IMR-90 (cell line): Measurements from ENCODE around the gene PTPN4. TPM values are rescaled to one million over a fixed set of nuclear protein-coding genes. Genes with fewer than 3 reads are reported as not detected.

Experiments used
- ATAC-seq: fragments of 200-7000 bp; cut with Tn5 transposase; 2 replicates; pipeline ENCODE4 v1.9.1; 2020; ENCODE audit warnings: low read depth, mild to moderate bottlenecking, moderate library complexity
- BruUV-seq: library from RNA; stranded (reverse); fragments of 400-500 nt; replicated peaks from 2 replicates; lab custom pipeline; 2021; lab: Mats Ljungman, UMichigan
- CTCF ChIA-PET: fragments of 300-600 bp; formaldehyde crosslinking; extraction: SDS; loops from one replicate; lab custom pipeline; 2021; ENCODE audit warnings: antibody characterized with exemption; lab: Yijun Ruan, JAX
- POLR2A ChIA-PET: fragments of 300-600 bp; sonication (Branson Sonifier 250); formaldehyde crosslinking; loops from one replicate; lab custom pipeline; 2022; ENCODE audit warnings: antibody characterized with exemption; ENCODE audit not compliant: unreplicated experiment; lab: Charles Lee
- DNase-seq: peaks from one replicate; pipeline ENCODE4 v3.0.0; 2013
- H2AFZ ChIP-seq: replicated peaks from 2 replicates; pipeline ENCODE3; 2013; ENCODE audit warnings: low read length, mild to moderate bottlenecking; ENCODE audit not compliant: poor library complexity
- H2AK5ac ChIP-seq: 2 replicates; pipeline ENCODE4 v1.6.1; 2013; ENCODE audit warnings: low read depth, low read length, inconsistent platforms
- H2AK9ac ChIP-seq: replicated peaks from 2 replicates; pipeline ENCODE3; 2013; ENCODE audit warnings: mild to moderate bottlenecking, low read depth, low read length, moderate library complexity; ENCODE audit not compliant: poor library complexity
- H2BK120ac ChIP-seq: 2 replicates; pipeline ENCODE4 v1.6.1; 2013; ENCODE audit warnings: low read depth, low read length, inconsistent platforms
- H2BK15ac ChIP-seq: 3 replicates; pipeline ENCODE4 v1.6.1; 2013; ENCODE audit warnings: low read depth, low read length, inconsistent platforms
- H2BK20ac ChIP-seq: 2 replicates; pipeline ENCODE4 v1.6.1; 2013; ENCODE audit warnings: low read depth, mild to moderate bottlenecking, inconsistent platforms, low read length, moderate library complexity
- H2BK5ac ChIP-seq: 2 replicates; pipeline ENCODE4 v1.6.1; 2013; ENCODE audit warnings: mild to moderate bottlenecking, low read depth, low read length, inconsistent platforms; ENCODE audit not compliant: poor library complexity, severe bottlenecking
- H3K14ac ChIP-seq: replicated peaks from 2 replicates; pipeline ENCODE4 v1.6.1; 2013; ENCODE audit warnings: low read depth, low read length, inconsistent platforms
- H3K18ac ChIP-seq: 2 replicates; pipeline ENCODE4 v1.6.1; 2013; ENCODE audit warnings: low read depth, low read length, control low read depth
- H3K23ac ChIP-seq: 2 replicates; pipeline ENCODE4 v1.6.1; 2013; ENCODE audit warnings: low read depth, low read length, inconsistent platforms
- H3K27ac ChIP-seq: 2 replicates; pipeline ENCODE4 v1.5.1; 2013; ENCODE audit warnings: mild to moderate bottlenecking, control low read depth, low read length; ENCODE audit not compliant: insufficient read depth
- H3K27me3 ChIP-seq: 2 replicates; pipeline ENCODE4 v1.6.1; 2013; ENCODE audit warnings: low read length; ENCODE audit not compliant: control insufficient read depth, insufficient read depth
- H3K36me3 ChIP-seq: 2 replicates; pipeline ENCODE4 v1.6.1; 2013; ENCODE audit warnings: low read length, mixed read lengths; ENCODE audit not compliant: control insufficient read depth, insufficient read depth
- H3K4ac ChIP-seq: 2 replicates; pipeline ENCODE4 v1.6.1; 2013; ENCODE audit warnings: low read depth, low read length, inconsistent platforms
- H3K4me1 ChIP-seq: 2 replicates; pipeline ENCODE4 v1.6.1; 2013; ENCODE audit warnings: low read length, mixed read lengths; ENCODE audit not compliant: control insufficient read depth, insufficient read depth
- H3K4me2 ChIP-seq: 2 replicates; pipeline ENCODE4 v1.6.1; 2013; ENCODE audit warnings: low read depth, mild to moderate bottlenecking, control low read depth, low read length, moderate library complexity
- H3K4me3 ChIP-seq: 2 replicates; pipeline ENCODE4 v1.5.1; 2013; ENCODE audit warnings: low read depth, mild to moderate bottlenecking, control low read depth, low read length, moderate library complexity; ENCODE audit not compliant: insufficient read depth
- H3K56ac ChIP-seq: 2 replicates; pipeline ENCODE4 v1.6.1; 2013; ENCODE audit warnings: low read length, inconsistent platforms; ENCODE audit not compliant: insufficient read depth; ENCODE audit errors: extremely low read depth
- H3K79me1 ChIP-seq, 2 experiments: 2 replicates each; pipeline ENCODE4 v1.6.1; 2013; ENCODE audit warnings: low read length in 2 of 2, inconsistent platforms in 1 of 2, low read depth in 1 of 2
- H3K9ac ChIP-seq: 2 replicates; pipeline ENCODE4 v1.6.1; 2013; ENCODE audit warnings: low read depth, low read length, control low read depth
- H3K9me1 ChIP-seq: 2 replicates; pipeline ENCODE4 v1.6.1; 2013; ENCODE audit warnings: low read length, inconsistent platforms; ENCODE audit not compliant: insufficient read depth
- H3K9me3 ChIP-seq: 2 replicates; pipeline ENCODE4 v1.6.1; 2013; ENCODE audit warnings: low read length; ENCODE audit not compliant: control insufficient read depth, insufficient read depth
- H4K20me1 ChIP-seq: 2 replicates; pipeline ENCODE4 v1.6.1; 2013; ENCODE audit warnings: low read length, inconsistent platforms; ENCODE audit not compliant: insufficient read depth
- H4K5ac ChIP-seq: 2 replicates; pipeline ENCODE4 v1.6.1; 2013; ENCODE audit warnings: mild to moderate bottlenecking, low read depth, low read length, control low read depth
- H4K8ac ChIP-seq, 2 experiments: 2 replicates each; pipeline ENCODE4 v1.6.1; 2013; ENCODE audit warnings: low read depth in 2 of 2, low read length in 2 of 2, control low read depth in 1 of 2, inconsistent platforms in 1 of 2
- H4K91ac ChIP-seq: 2 replicates; pipeline ENCODE4 v1.6.1; 2013; ENCODE audit warnings: low read depth, low read length, inconsistent platforms; ENCODE audit not compliant: insufficient read depth
- CEBPB ChIP-seq: IDR thresholded peaks from 2 replicates; pipeline ENCODE4 v1.6.1; 2012; ENCODE audit warnings: low read depth, low read length, improper control_type of control experiment
- CHD1 ChIP-seq: IDR thresholded peaks from 2 replicates; pipeline ENCODE4 v1.6.1; 2012; ENCODE audit warnings: low read depth, low read length, improper control_type of control experiment
- WGBS, 2 experiments: methylation state at CpG; one replicate each; pipeline versions ENCODE4 v1.1.5 to v1.1.7; 2013; ENCODE audit warnings: missing lambda C conversion rate in 2 of 2; ENCODE audit not compliant: insufficient read length in 1 of 2; ENCODE audit errors: extremely low coverage in 2 of 2; 5-methylcytosine and 5-hydroxymethylcytosine counted together
- dilution Hi-C: fragments of 300-500 bp; cut with HindIII; formaldehyde crosslinking; loops from one replicate; pipeline ENCODE4 v1.14.3; 2018; ENCODE audit warnings: low sequenced_read_pairs; ENCODE audit not compliant: unreplicated experiment
- in situ Hi-C: fragments of 300-500 bp; cut with MboI; formaldehyde crosslinking; loops from 3 replicates; pipeline ENCODE4 v1.14.3; 2019; ENCODE audit warnings: low sequenced_read_pairs, inconsistent platforms, mixed read lengths
- intact Hi-C: fragments of 100-400 bp; cut with micrococcal nuclease; formaldehyde crosslinking; loops from 2 replicates; pipeline ENCODE4 v1.10.0; 2022
- polyA plus RNA-seq, 3 experiments: library from polyadenylated mRNA; depleted of rRNA; stranded (reverse); fragments of >200 nt; gene quantifications; 2 replicates each; pipeline ENCODE4 v1.2.3, GENCODE V29; 2012; ENCODE audit warnings: low replicate concordance in 1 of 3
- total RNA-seq: library from RNA; depleted of rRNA; stranded (reverse); fragments of >200 nt; gene quantifications from 2 replicates; pipeline ENCODE4 v1.2.3, GENCODE V29; 2012

PTPN4 gene
- total and polyA plus RNA-seq, 2 of the 4 experiments (the other 2 are of a cell fraction) = 2.9 to 19.2 TPM

GRCh38 chr2:119753930-119754321, 5.8 kb upstream of the PTPN4 start:
- Histone ChIP-seq H2AFZ (no peak overlapping the region), H3K79me1 (no peaks in the 10 kb centered on the region), H4K8ac (no peak overlapping the region), H3K36me3 (no peaks in the 10 kb centered on the region), H3K9me1 (no peaks in the 10 kb centered on the region), H2BK15ac (no peak overlapping the region), H3K56ac (no peak overlapping the region), H4K91ac (no peak overlapping the region), H3K9ac (no peak overlapping the region), H3K18ac (no peak overlapping the region), H3K14ac (no peak overlapping the region), H4K20me1 (no peaks in the 10 kb centered on the region), H2AK5ac (no peak overlapping the region), H3K9me3 (no peaks in the 10 kb centered on the region), H2BK120ac (no peak overlapping the region), H4K5ac (no peak overlapping the region), H3K4me3 (no peak overlapping the region), H3K4ac (no peak overlapping the region), H3K4me2 (no peak overlapping the region), H3K27me3 (peaks cover 2% of the 10 kb centered on the region; the same call in 1 of the 2 replicates), H2BK20ac (no peak overlapping the region), H2AK9ac (no peak overlapping the region), H2BK5ac (no peak overlapping the region), H3K27ac (no peak overlapping the region), H3K23ac (no peak overlapping the region), H3K4me1 (peaks cover 1% of the 10 kb centered on the region; the same call in 1 of the 2 replicates)
- ATAC-seq (no peak), DNase-seq (no peak)
- dilution Hi-C loops (no loop called here), intact Hi-C loops (loop anchor here (1.0 to 10.0 kb wide), 6 partner anchors 69 to 921 kb away; no protein-coding TSS in a partner anchor), in situ Hi-C loops (loop anchor here (5.0 kb wide), 1 partner anchor 418 kb away; no protein-coding TSS in a partner anchor)
- BruUV-seq = no TSS peak
- ChIA-PET POLR2A (no interaction called here), CTCF (interaction anchor here (1.3 to 2.0 kb wide), 4 partner anchors 10 to 421 kb away, joined by 3 to 12 read pairs (median 6); no protein-coding TSS in a partner anchor)
- WGBS, 2 experiments = no CpG with 5 or more reads among the region's 1 CpG
- TF ChIP-seq CHD1 = no peak
- peak; percentile 58 for TF ChIP-seq CEBPB
